Activated CD4-positive, CD25-positive, alpha-beta regulatory T cell (primary cell): ENCODE measurements around the gene RYR3.

Experiments
- DNase-seq, 4 experiments: peaks; one replicate each; lab custom pipeline; 2025; lab: John Stamatoyannopoulos, UW

RYR3 gene

DNA sequence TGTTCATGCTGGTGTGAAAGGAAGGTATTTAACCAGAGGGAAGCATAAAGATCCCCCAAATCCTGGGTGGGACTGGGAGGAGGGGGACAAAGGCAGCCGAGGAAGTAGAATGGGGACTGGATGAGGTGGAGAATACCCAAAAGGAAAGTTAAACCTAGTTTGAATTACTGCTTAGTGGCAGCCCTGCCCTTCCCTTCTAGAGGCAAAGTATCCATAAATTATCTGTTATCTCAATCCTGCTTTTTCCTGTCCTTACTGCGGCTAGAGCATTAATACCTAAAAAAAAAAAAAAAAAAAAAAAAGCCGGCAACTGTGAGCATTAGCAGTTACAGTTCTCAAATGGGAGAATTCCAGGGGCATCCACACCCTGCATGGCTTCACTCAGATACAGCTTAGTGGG, 139.0 kb downstream of the RYR3 start:
- DNase-seq = no peak

DNA sequence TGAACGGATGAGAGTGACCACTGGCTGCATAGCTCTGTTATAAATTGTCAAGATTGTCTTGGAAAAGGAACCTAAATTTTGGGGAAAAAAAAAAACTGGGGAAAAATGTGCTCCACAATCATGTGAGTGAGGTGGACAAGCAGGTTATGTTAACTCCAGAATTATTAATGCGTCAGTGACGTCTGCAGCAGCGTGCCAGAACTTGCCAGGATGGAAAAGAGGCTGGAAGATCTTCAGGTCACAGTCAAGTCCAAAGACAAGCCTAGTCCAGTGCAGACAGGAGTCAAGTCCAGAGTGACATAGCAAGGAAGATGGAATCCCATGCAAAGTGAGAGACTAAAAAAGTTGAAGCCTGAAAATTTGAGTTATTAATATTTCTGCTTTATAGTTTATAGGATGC, 140.6 kb downstream of the RYR3 start:
- DNase-seq = no peak

DNA sequence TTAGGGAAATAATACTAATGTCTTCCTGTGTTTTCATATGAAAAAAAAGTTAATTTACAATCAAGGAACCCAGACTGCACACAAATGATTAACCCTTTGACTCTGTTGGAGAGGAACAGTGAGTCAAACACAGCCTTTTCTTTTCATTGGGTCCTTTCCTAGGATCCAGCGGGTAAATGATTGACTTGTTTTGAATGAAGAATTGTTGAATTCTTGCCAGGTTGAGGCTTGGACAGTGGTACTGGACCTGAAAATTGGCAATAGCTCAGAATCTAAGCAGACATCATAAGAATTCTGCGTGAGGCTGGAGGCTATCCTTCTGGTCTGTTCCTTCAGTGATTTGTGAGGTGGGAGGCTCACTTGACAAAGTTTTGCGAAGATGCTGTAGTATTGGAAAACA, 143.0 kb downstream of the RYR3 start:
- DNase-seq = no peak

DNA sequence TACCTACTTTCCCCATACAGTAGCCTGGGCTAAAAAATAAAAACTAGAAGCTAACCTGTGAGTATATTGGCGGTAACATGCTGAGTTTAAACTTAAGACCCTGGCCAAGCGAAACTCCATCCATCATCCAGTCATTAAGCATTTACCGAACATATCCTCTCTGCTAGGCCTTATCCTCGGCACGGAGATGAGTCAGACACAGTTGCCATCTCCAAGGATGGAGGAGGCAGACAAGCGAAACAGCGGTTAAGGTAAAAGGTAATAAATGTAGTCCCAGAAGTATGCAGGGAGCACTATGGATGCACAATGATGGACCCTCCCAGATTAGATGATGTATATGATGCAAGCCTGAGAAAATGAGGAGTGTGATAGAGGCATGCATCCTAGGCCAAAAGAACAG, 143.6 kb downstream of the RYR3 start:
- DNase-seq = no peak

DNA sequence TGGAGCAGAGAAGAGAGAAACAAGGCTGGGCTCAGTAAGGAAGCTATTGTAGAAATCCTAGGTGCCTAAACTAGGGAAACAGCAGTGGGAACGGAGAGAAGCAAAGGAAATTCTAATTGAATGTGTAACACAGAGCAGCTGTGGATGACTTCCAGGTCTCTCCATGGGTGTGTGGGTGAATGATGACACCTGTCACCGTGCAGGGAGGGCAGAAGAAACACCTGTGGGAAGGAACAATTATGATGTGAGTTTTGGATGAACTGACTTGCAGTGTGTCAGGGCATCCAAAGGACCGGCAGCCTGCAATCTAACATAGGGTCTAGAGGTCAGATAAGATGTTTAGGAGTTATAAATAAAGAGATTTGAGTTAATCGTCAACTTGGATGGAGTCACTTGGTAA, 144.2 kb downstream of the RYR3 start:
- no peak for DNase-seq

DNA sequence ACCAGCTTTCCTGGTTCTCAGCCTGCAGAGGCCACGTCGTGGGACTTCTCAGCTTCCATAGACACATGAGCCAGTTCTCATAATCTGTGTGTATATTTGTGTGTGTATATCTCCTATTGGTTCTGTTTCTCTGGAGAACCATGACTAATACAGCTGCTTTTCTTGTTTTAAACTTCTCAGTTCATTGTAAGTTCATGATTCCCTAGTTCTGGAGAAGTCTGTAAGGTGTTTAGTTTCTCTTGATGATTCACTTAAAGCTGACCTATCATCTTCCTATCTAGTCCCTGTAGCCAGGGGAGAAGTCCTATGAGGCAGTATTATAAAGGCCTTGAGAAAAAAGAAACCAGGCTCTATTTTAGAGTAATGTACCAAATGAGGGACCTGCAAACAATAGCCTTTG, 147.7 kb downstream of the RYR3 start:
- DNase-seq = no peak

DNA sequence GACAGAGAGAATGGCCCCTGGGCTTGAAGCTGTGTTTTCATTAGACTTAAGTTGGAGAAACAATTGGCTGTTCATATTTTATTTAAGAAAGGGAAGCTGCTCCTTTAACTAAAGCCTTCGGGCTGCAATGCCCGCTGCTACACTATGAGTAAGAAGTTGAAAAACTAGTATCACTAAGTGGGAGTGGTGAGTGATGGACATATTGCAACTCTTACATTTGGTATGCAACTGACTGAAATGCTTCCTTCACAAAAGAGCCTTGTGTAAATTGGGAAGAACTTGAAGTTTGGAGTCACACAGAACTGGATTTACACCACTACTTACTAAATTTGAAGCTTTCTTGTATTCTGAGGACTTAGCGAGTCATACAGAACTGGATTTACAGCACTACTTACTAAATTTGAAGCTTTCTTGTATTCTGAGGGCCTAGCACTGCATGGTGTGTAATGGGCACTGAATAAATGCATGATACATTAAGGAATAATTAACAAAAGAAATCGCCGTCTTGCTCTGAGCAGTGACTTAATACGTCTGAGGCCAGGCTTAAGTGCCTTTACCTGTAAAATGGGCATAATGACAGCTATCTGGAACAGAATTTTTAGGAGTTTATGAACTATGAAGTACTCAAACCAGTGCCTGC, 149.5 kb downstream of the RYR3 start:
- DNase-seq = no peak

DNA sequence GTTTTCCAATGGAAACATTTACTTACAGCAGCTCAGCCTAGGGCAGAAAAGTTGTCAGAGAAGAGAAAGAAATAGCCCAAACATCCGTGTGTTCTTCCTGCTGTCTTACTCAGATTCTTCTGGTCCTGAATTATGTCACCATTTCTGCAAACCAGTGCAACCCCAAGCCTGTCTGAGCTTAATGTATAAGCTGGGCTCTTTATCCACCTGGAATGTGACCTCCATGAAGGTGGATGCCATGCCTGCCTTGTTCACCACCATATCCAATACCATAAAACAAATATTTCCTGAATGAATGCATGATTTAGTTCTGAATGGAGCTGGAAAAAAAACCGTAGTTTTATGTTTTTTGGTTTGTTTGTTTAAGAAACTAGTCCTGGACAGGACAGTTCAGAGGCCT, 150.9 kb downstream of the RYR3 start:
- DNase-seq = no peak

DNA sequence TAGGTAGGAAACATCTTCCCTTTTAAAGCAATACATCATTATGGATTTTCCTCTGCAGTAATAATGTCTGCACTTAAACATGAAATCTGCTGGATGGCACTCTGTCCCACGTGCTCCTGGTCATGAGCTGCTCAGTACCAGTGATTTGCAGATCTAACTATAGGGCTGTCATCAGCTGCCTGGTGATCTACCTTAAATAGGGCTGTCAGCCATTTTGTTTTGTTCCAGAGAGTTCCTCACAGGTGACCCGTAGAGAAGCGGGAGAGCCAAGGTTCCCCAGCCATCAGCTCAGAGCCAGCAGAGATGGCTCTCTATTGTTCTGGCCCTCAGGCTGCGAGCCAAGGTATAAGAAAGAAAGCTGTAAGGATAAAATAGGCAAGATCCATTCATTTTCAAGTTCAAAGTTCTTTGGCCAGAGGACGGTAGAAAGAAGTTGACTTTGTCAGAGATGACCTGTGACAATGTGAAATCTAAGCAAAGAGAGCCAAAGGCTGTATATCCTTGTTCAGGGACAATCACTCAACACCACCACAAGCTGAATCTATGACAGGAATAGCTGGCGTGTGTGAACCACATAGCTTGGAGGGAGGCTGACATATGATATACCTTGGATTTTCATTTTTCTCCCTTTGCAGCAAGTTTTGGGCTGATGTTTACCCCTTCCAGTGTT, 156.5 kb downstream of the RYR3 start:
- no peak for DNase-seq

DNA sequence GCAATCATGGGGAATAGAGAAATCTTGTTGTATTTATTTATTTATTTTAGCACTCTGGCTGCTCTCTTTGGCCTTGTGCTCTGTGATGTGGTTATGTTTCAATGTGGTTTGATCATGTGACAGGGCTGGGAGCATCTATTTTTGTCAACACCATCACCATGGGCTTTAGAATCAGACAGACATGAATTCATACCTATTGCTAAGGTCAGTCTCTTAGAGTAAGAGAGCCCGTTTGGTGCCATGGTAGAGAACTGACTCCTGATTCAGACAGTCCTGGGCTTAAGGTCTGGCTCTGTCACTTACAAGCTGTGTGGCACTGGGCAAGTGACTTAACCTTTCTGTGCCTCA, 157.0 kb downstream of the RYR3 start:
- DNase-seq = no peak

DNA sequence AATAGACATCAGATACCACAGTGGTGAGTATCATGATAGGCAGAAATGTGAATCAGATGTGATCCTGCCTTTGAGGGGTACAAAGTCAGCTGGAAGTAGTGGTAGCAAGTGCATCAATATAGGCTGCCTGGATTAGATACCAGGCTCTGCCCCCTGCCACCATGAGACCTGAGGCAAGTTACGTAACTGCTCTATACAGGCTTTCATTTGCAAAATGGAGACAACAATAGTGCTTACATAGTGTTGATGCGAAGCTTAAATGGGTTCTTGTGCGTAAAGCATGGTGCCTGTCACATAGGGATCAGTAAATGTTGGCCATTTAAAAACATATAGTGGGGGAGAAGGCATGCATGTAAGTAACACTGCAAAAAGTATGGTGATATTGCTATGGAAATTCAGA, 158.0 kb downstream of the RYR3 start:
- DNase-seq = no peak

DNA sequence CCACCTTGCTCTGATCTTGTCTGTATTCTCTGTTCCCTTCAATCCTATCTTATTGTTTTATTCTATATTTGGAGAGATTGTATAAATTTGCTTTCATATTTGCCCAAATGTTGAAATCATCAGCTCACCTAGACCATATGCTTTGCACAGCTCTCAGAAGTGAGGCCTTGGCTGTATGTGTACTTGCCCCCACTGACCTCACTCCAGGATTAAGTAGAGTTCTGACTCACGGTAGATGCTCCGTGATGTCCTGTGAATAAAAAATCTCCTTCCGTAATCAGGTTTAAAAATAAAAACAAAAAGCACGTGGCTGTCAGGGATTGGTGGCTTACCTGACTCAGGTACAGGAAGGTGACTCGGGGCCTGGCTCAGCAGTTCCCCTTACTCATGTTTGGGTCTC, 162.2 kb downstream of the RYR3 start:
- no peak for DNase-seq

DNA sequence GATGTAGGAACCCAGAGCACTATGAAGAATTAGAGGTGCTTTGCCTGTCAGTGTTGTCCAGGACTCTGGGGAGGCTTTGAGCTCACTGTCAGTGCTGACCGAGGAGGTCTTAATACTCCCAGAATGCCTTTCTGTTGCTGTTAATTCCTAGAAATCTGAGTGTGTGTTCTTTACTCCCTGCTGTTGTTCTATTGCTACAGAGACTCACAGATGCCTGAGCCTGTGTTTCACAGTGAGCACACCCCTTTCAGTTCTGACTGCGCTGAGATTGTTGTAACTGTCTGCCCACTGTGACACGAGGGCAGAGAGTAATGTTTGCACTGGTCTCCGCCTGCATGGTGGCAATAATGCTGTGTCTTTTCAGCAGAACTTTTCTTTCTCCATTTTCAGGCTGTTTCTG, 162.9 kb downstream of the RYR3 start:
- no peak for DNase-seq

DNA sequence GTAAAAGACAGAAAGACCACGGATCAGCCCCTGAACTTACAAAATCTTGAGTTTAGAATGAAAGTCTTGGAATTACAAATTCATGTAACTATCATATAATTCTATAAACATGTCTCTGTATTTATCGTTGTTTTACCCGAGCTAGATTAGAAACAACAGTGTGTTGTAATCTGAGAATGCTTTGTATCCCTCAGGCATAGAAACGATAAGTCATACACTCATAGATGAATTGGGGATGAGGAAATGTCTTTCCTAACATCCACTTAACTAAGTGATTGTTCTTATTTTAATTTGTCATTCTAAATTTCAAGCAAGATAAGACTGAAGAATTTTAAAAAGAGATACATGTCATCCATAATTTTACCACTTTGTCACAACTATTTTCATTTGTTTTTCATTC, 165.3 kb downstream of the RYR3 start:
- no peak for DNase-seq

DNA sequence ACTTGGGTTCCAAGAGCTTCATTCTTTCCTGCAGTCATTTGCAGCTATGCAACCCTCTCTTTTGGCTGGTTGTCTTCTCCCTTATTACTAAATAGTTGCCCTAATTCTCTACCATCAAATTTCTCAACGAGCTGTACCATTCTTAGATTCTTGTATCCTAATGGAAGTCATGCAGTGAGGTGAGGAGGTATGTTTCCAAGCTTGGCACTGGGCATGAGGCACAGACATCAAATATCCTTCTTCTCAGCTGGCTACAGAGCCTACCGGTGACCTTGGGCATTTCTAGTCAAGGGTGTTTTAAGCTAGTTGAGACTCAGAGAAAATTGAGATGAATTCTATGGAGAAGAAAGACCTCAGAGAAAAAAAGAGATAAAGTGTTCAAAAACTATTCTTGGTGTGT, 166.1 kb downstream of the RYR3 start:
- no peak for DNase-seq

DNA sequence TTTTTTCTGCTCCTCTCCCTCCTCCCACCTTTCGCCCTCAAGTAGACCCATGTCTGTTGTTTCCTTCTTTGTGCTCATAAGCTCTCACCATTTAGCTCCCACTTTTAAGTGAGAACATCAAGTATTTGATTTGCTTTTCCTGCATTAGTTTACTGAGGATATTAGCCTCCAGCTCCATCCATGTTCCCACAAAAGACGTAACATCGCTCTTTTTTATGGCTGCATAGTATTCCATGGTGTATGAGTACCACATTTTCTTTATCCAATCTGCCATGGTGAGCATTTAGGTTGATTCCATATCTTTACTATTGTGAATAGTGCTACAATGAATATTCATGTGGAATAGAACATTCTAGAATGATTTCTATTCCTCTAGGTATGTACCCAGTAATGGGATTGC, 178.6 kb downstream of the RYR3 start:
- no peak for DNase-seq

DNA sequence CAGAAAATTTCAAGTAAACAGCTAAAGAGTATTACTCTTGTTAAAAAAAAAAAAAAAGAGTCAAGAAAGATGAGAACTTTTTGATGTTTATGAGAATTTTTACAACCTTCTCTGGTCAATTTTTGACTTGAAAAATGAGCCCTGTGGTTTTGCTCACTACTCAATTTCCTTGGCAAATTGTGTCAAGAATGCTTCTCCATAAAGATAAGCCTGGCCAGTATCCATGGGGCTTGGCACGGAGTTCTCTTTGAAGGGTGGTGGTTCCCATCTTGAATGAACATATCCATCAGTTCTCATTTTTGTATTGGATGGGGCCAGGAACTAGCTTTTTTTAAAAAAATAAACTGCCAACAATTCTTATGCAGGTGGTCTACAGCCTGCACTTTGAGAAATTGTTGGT, 179.9 kb downstream of the RYR3 start:
- no peak for DNase-seq

DNA sequence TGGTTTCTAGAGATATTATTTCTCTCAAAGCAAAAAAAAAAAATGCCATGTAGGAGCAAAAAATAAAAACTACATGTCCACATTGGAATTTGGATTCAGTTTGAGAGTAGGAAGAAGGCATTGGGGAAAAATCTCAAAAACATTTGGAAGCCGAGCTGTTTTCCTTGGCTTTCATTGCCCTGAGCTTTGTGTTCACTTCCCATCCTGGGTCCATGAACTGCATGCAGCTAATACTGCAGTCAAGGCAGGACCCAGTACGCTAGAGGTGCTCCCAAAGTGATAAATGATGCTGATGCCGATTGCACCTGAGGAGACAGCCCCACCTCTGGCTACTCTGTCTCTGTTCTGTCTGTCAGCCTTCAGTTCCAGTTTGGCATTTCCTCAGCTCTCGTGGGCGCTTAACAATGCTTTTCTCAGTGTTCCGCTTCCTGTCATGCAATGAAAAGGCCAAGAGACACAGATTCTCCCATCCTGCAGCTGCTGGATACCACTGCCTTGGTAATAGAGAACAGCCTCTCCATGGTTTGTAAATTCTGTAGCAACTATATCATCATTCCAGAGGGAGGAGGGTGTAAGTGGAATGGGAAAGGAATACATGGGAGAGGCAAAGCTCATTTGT, 181.8 kb downstream of the RYR3 start:
- DNase-seq = no peak

DNA sequence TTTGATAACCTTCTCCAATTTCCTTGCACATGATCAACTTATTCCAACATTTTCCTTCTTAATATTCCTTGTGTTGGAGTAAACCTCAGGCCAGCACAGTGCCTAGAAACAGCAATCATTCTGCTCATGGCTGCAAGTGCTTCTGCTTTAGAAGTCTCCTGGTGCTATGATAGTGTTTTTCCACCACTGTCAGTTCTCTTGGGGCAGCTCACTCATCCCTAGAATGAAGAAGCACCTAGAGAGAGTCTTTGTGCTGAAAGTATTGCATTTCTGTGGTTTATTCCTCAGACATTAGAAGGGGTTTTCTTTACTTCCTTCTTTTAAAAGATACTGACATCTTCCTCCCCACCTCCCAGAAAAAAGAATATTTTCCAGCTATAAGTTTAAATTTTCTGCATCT, 183.5 kb downstream of the RYR3 start:
- DNase-seq = no peak

DNA sequence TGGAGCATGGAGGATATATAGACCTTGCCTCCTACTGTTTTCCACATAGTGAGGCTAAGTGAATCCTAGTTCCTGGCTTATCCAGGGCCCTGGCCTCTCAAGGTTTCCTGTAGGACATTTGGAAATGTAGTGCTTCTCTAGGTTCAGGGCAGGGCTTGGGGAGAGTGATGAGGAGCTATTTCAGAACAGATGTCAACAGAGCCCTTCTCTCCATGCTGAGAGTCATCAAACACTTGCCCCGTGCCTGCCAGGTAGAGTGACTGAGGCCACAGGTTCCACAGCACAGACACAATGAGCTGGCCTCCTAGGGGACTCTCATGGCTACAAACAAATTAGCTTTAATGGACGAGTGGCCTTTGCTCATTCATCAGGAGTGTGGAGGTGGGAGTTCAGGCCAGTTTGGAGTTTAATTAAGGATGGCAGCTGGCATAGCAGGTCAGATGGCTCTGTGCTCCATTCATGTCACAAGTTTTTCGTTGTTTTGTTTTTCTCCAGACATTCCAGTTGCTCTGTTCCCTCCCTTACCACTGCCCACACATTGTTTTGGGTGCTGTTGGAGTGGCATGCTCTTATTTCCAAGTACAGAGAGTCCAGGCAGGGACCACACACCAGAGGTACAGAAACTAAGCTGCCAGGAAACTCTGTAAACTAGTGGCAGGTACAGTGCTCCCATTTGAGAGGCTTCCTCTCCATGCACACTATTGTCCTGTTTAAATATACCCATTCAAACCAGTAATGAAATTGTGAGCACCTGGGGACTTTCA, 189.8 kb downstream of the RYR3 start:
- DNase-seq = no peak

DNA sequence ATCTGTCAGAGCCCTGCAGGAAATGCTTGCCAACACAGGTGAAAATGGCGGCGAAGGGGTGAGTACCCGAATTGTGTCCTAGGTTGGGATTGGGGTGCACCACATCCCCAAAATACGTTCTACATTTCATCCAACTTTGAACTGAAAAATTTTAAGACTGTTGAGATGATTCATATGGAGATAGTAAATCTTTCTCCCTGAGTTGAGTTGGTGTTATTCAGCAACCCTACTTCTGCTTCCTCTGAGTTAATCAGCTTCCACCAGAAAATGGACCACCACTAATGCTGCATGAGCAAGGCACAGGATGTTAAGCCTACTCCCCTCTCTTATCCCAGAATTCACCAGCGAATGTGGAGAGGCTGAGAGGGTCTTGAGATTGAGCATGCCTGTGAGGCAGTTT, 192.9 kb downstream of the RYR3 start:
- DNase-seq = no peak

DNA sequence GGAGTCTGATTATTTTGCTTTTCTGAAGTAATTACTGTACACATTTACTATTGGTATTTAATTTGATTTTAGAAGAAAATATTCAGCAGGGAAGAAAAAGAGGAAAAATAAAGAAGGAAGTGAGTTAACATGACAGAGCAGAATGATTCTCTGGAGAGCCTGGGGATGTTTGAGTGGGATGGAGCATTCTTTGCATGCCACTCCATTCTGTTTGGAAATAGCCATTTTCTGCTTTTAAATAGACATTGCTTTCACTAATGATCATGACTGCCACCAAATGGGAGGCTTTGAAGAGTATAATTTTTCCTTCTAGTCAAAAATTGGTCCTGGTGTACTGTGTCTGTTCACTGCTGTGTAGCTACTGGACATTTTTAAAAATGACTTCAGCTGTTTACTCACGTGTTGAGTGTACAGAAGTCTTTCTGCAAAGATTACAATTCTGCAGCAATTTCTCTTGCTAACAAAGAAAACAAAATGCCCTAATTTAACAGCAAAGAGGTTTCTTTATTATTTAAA, 196.1 kb downstream of the RYR3 start:
- DNase-seq = no peak

DNA sequence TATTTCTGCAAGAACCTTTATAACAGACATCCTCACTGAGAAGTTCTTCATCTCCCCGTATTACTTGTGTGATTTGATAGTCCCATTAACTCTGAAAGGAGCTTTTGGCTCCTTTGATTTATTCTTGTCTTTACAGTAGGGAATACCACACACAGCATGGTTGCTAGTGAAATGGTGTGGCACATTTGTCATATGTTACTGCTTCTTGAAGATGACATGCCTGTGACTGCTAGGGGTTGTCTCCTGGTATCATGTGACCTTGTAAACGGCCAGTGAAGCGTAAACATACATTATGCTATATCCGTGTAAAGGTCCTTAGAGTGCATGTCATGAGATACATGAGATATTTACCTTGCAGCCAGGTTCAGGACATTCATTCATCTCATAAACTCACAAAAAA, 197.9 kb downstream of the RYR3 start:
- no peak for DNase-seq
